GM21528 (cell line): ENCODE measurements around the gene MYO15A.
A peak's percentile ranks its signal among the peaks of the same experiment; 100 is the strongest.

Experiments
- ATAC-seq: cut with Tn5 transposase; IDR thresholded peaks from one replicate; pipeline ENCODE4 v1.9.1; 2021; ENCODE audit warnings: mild to moderate bottlenecking, moderate library complexity; ENCODE audit not compliant: unreplicated experiment, low FRiP score

Gene MYO15A

DNA sequence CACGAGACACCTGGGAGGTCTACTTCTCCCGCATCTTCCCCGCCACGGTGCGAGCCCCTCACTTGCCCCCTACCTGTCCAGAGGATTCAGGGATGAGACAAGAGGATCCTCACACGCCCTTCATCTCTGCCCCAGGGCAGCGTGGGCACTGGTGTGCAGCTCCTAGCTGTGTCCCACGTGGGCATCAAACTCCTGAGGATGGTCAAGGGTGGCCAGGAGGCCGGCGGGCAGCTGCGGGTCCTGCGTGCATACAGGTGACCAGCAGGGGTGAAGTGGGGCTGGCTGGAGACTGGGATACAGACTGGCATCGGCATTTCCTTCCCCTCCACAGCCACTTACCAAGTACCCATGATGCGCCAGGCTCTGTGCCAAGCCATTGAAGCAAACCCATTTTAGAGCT lies 46.6 kb downstream of the MYO15A start:
- ATAC-seq = no peak

DNA sequence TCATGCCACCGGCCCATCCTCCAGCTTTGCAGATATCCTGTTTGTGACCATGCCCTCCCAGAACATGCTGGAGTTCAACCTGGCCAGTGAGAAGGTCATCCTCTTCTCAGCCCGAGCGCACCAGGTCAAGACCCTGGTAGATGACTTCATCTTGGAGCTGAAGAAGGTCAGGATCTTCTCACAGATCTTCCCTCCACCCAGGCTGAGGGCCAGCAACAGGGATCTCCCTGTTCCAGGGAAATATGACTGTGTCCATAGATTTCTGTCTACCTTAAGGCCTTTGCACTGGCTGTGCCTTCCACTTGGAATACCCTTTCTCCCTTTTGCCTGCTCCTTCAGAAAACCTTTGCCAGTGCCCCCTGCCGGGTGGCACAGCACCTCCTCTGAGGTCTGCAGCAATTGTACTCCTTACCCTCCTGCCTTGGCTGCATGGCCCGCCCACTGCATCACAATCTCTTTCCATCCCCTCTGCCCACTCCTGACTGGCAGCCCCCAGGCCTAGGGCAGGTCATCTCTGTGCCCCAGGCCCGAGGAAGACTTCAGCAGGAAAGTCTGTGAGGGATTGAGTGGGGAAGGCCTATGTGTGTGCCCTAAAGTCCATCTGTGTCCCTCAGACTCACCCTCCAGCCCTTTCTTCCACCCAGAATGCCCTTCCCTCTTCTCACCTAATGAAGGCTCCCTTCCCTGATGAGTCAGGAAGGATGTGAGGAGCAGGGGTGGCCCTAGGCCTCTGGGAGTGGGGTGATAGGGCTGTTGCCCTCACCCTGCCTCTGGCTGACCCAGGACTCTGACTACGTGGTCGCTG lies 47.8 kb downstream of the MYO15A start:
- no peak for ATAC-seq

DNA sequence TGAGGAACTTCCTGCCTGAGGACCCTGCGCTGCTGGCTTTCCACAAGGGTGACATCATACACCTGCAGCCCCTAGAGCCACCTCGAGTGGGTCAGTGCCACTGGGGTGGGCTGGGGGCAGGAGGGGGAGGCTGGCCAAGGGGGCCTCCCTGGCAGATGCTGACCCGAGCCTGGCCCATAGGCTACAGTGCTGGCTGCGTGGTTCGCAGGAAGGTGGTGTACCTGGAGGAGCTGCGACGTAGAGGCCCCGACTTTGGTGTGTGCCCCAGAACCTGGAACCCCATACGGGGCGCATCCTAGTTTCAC lies 48.4 kb downstream of the MYO15A start:
- ATAC-seq = no peak

DNA sequence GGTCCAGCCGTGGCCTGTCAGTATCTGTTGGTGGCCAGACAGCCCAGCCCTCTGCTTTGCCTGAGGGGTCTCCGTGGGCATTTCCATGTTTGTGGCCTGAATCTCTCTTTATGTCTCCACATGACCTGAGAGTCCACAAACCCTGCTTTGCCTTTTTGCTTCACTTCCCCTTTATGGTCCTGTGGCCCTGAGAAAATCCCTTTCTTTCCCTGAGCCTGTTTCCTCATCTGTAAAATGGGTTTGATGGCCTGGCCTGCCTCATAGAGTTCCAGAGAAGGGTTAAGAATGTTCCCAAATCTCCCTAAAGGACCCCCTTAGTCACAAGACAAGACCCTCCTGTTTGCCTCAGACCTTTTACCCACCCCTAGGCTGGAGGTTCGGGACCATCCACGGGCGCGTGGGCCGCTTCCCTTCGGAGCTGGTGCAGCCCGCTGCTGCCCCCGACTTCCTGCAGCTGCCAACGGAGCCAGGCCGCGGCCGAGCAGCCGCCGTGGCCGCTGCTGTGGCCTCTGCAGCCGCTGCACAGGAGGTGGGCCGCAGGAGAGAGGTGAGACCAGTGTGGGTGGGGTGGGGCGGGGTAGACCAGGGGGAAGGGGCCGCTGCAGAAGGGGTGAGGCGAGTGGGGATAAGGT lies 48.9 kb downstream of the MYO15A start:
- no peak for ATAC-seq

DNA sequence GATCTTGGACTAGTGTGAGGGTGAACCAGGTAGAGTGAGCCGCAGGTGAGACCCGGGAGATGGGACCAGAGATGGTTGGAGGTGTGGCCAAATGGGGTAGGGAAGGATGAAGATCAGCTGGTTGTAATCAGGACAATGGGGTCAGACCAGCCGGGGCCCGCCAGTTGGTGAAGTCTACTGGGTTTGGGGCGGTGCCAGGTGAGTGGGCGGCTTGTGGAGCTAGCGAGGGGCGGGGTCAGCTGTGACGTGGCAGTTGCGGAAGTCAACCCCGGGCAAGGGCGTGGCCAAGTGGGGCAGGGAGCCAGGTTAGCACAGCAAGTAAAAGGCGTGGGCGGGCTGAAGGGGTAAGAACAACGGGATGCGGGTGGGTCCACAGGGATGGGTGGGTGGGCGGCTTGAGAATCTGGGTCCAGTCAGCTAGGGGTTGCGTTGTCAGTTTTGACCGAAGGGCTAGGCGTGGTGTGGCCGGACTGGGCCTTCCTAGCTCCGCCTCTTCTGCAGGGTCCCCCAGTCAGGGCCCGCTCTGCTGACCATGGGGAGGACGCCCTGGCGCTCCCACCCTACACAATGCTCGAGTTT lies 49.6 kb downstream of the MYO15A start:
- peak; percentile 55 for ATAC-seq

DNA sequence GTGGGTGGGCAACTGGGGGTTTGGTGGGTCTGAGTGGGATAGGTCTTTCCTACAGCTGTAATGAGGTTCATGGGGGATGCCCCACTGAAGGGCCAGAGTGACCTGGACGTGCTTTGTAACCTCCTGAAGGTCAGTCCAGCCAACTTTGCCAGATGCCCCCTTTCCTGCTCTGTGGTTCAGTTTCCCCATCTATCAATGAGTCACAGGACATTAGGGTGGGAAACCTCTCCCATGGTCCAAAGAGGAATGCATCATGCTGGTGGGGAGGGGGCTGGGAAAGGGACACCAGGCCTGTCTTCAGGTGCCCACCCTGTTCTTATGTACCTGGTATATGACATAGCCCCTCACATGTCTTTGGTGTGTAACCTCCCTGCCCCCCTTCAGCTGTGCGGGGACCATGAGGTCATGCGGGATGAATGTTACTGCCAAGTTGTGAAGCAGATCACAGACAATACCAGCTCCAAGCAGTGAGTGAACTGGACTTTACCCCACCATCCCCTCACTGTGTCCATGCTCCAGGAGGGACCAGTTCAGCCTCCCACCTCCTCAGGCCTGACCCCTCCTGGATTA lies 51.1 kb downstream of the MYO15A start:
- ATAC-seq = no peak

DNA sequence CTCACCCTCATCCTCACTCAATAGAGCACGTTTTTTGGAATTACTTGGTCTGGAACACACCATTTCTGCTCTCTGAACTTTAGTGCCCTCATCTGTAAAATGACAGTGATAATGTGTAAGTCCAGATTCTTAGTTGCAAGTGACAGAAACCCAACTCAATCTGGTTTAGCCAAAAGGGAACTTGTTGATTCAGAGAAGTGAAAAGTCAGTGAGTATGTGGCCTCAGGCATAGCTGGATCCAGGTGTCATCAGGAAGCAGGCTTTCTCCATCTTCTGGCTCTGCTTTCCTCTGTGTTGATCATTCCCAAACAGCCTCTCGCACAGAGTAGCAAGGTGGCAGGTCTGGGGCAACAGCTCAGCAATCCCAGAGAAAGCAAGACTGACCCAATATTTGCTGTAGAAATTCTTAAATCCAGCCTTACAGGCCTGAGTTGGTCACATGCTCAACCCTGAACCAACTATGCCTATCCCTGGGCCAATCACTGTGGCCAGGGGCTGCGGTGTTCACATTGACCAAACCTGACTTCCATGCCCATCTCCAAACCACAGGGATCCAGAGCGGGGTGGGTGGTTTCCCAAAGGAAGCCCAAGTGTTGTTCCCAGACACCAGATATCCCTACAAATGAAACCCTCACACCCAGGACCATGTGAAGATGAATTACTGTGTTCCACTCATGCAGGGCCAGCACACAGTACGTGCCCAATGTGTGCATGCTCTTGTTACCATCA lies 51.7 kb downstream of the MYO15A start:
- no peak for ATAC-seq

DNA sequence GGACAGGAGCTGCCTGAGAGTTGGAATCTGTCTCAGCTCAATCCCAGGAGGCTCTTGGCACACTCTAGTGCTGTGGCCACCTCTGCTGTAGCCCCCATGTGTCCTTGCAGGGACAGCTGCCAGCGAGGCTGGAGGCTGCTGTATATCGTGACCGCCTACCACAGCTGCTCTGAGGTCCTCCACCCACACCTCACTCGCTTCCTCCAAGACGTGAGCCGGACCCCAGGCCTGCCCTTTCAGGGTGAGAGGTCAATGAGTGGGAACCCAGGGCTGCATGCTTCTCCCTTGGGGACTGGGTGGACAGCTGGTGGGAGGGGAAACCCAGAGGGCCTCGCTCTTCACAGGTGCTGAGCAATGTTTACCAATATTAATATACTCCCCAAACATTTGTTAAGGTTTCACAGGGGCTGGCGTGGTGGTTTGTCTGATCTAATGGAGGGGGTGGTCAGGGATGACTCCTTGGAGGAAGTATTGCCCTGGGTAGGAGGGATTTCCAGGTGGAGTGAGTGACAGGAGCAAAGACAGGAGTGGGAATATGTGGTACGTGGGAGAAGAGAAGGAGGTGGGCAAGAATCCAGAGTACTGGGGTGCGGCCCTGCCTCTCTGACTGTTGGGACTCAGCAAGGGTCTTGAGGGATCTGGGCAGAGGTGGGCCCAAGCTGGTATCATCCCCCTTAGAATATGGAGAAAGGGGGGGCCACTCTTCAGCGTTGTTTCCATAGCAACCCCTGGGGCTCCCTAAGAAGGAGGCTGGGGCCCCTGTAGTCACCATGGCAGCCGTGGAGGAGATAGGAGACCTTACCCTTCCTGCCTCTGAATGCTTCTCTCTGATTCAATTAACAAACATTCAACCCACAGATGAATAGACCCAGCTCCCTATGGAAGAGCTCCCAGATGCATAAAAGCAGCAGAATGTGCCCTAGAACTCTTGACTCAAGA lies 52.9 kb downstream of the MYO15A start:
- no peak for ATAC-seq

DNA sequence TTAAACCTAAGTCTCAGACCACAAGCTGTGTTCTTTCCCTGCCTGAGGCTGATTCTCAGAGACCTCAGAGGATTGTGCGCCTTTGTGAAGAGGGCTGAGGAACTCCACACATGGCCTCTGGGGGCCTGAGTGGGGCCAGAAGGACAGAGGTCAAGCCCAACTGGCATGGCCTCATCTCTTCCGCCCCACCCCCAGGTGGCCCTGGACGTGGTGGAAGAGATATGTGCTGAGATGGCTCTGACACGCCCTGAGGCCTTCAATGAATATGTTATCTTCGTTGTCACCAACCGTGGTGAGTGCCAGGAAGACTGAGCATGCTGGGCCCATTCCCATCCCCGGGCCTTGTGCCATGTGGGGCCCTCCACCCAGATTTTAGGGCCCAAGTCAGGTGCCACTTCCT lies 55.0 kb downstream of the MYO15A start:
- no peak for ATAC-seq

DNA sequence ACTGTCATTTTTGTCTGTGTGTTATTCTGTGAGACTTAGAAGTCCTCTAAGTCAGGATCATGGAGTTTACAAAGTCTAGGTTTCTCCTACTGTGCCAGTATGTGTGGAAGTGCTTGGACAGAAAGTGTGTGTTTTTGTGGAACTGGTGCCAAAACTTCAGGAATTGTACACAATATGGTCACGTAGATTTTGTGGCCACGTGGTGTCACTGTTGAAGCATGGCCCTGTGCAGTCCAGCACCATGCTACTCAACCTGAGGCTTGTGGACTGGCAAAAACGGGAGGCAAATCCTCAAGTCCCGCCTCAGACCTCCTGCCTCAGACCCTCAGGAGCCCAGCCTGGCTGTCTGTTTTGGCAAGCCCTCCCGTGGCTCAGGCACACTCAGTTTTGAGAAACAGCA lies 58.3 kb downstream of the MYO15A start:
- no peak for ATAC-seq

DNA sequence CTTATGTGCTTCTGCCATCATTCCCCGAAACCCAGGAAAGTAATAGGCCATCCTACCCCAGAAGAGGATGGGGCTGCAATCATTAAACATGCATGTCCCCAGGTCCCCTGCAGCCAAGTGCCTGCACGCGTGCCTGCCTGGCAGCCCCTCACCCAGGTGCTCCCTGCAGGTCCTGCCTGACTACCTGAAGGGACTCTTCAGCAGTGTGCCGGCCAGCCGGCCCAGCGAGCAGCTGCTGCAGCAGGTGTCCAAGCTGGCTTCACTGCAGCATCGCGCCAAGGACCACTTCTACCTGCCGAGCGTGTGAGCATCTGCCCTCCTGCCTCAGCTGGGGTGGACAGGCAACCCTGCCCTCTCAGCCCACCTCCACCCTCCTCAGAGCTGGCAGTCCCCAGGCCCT lies 58.9 kb downstream of the MYO15A start:
- no peak for ATAC-seq

DNA sequence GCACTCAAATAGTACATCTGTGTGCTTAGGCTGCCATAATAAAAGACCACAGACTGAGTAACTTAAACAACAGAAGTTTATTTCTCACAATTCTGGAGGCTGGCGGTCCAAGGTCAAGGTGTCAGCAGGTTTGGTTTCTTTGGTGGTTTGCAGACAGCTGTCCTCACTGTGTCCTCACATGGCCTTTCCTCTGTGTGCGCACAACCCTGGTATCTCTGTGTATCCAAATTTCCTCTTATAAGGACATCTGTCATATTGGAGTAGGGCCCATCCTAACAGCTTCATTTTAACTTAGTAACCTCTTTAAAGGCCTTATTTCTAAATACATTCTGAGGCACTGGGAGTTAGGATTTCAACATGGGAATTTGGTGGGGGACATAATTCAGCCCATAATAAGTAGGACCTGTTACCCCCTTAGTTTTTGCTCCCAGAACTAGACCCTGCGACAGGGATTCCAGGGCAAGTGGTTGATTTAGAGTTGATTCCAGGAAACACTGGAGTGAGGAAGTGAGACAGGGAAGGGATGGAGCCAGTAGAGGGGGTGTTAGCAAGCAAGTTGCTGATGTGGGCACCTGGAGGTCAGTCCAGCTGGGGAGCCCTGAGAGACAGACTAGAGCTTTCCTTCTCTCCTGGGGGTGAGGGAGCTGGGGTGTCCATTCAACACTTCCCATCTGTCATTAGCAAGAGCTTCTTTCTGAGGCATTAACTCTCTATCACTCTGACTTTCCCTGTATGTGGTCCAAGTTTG lies 64.1 kb downstream of the MYO15A start:
- no peak for ATAC-seq

DNA sequence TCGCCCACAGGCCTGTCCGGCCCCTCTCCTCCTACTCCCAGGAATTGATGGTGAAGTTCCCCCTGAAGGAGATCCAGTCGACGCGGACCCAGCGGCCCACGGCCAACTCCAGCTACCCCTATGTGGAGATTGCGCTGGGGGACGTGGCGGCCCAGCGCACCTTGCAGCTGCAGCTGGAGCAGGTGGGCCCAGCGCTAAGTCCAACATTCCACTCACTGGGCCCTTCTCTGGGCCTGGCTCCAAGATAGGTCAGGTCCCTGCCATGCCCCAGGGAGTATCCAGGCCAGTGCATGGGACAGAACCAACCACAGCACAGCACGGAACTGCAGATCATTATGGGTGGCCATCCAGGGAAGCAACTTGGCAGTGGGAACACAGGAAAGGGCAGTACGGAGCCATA lies 65.2 kb downstream of the MYO15A start:
- no peak for ATAC-seq

DNA sequence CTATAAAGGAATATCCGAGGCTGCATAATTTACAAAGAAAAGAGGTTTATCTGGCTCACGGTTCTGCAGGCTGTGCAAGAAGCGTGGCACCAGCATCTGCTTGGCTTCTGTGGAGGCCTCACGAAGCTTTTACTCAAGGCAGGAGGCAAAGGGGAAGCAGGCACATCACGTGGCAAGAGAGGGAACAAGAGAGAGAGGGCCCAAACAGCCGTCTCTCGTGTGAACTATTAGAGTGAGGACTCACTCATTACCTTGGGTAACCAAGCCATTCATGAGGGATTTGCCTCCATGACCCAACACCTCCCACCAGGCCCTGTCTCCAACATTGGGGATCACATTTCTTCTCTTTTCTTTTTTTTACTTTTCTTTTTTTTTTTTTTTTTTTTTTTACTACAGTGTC lies 67.6 kb downstream of the MYO15A start:
- ATAC-seq = no peak

DNA sequence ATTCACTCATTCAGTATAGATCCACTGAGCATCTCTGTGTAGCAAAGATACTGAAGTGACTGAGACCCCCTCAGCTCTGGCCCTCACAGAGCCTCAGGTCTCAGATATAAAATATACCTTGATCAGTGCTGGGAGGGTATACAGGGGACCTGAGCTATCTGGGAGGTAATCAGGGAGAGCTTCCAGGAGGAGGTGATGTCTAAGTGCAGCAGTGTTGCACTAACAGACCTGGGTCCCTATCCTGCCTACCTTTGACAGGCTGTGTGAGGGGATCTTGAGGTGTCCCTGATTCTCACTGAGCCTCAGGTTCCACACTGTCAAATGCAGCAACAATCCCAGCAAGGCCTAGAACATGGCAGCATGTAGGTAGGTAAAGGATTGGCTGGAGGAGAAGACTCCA lies 68.6 kb downstream of the MYO15A start:
- no peak for ATAC-seq

DNA sequence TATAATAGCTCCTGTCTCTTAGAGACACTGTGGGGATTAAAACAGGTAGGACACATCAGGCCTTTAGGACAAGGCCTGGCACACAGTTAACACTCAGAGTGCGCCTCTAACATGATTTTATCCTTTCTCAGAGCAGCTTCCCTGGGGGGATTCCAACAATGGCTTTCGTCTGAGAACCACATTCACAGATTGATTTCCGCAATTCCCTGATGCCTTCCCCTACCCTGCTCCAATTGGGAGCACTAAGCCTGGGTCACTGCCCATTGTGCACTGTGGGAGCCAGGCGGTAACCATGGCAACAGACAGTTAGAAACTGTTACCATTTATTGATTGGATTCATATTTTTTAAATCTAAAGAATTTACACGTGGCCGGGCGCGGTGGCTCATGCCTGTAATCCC lies 69.2 kb downstream of the MYO15A start:
- no peak for ATAC-seq

DNA sequence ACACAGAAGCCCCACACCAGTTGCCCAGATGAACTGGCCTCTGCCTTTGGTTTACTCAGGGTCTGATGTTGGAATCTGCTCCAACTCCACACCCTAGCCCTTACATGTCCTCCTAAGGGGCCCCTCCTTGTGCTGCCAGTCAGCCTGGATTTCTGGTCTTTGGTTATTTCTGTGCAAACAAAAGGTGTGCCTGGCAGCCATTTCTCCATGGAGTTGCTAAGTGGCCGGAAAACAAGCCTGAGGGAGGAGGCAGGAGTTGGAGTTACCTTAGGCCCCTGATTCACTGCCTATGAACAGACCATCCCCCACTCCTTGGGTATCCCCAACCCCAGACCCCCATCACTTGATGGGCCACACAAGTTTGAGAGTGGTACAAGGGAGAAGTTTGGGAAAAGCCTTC lies 70.6 kb downstream of the MYO15A start:
- ATAC-seq = no peak

DNA sequence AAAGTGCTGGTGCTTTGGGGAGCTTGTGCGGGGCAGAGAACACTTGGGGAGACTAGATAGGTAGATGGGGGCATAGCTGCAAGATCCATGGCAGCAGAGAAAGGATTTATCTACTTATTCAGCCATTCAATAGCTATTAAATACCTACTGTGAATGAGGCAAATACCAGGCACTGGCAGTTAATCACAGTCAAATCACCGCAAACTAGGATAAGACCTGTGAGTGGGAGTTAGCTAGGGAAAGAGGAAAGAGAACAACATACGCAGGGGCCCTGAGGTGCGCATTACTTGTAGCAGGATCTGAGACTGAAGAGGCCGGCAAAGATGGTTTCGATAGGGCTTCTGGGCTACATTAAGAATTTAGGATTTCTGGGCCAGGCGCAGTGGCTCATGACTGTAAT lies 71.2 kb downstream of the MYO15A start:
- no peak for ATAC-seq

DNA sequence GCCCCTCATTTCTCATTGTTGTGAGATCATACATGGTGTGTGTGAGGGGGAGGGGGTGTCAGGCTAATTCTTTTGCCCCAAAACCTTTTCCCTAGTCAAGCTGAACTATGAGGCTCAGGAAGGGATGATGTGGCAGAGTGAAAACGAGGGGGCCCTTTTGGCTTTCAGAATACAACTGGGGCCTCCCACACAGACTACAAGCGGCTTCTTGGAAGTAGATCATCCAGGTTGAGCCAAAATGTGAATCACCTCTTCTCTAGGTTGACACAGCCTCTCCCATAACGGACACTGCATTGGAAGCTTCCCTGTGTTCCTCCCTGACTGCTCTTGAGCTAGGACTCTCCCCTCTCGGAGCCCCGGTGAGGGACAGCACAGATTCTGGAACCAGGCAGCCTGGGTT lies 72.8 kb downstream of the MYO15A start:
- ATAC-seq = no peak
